ENCODE data around the gene RNF40.
"Not testable (repeated sequence)": the region's sequence is repeated elsewhere in the genome, so short reads cannot be mapped to it uniquely, and the experiment has no call there.

- not testable (repeated sequence) for TF ChIP-seq CTCF, POLR2A (IDR thresholded peaks at IDR 0.05)
These were observed 59.3 kb downstream of the RNF40 start for GRCh38 chr16:30821441-30821840.
